IMR-90 (cell line): ENCODE measurements around the gene TEX36. TPM values are rescaled to one million over a fixed set of nuclear protein-coding genes. Genes with fewer than 3 reads are reported as not detected.

ENCODE experiments used
- ATAC-seq: fragments of 200-7000 bp; cut with Tn5 transposase; 2 replicates; pipeline ENCODE4 v1.9.1; 2020; ENCODE audit warnings: low read depth, mild to moderate bottlenecking, moderate library complexity
- BruUV-seq: library from RNA; stranded (reverse); fragments of 400-500 nt; replicated peaks from 2 replicates; lab custom pipeline; 2021; lab: Mats Ljungman, UMichigan
- CTCF ChIA-PET: fragments of 300-600 bp; formaldehyde crosslinking; extraction: SDS; loops from one replicate; lab custom pipeline; 2021; ENCODE audit warnings: antibody characterized with exemption; lab: Yijun Ruan, JAX
- POLR2A ChIA-PET: fragments of 300-600 bp; sonication (Branson Sonifier 250); formaldehyde crosslinking; loops from one replicate; lab custom pipeline; 2022; ENCODE audit warnings: antibody characterized with exemption; ENCODE audit not compliant: unreplicated experiment; lab: Charles Lee
- DNase-seq: peaks from one replicate; pipeline ENCODE4 v3.0.0; 2013
- H2AFZ ChIP-seq: replicated peaks from 2 replicates; pipeline ENCODE3; 2013; ENCODE audit warnings: low read length, mild to moderate bottlenecking; ENCODE audit not compliant: poor library complexity
- H2AK5ac ChIP-seq: 2 replicates; pipeline ENCODE4 v1.6.1; 2013; ENCODE audit warnings: low read depth, low read length, inconsistent platforms
- H2AK9ac ChIP-seq: replicated peaks from 2 replicates; pipeline ENCODE3; 2013; ENCODE audit warnings: mild to moderate bottlenecking, low read depth, low read length, moderate library complexity; ENCODE audit not compliant: poor library complexity
- H2BK120ac ChIP-seq: 2 replicates; pipeline ENCODE4 v1.6.1; 2013; ENCODE audit warnings: low read depth, low read length, inconsistent platforms
- H2BK15ac ChIP-seq: 3 replicates; pipeline ENCODE4 v1.6.1; 2013; ENCODE audit warnings: low read depth, low read length, inconsistent platforms
- H2BK20ac ChIP-seq: 2 replicates; pipeline ENCODE4 v1.6.1; 2013; ENCODE audit warnings: low read depth, mild to moderate bottlenecking, inconsistent platforms, low read length, moderate library complexity
- H2BK5ac ChIP-seq: 2 replicates; pipeline ENCODE4 v1.6.1; 2013; ENCODE audit warnings: mild to moderate bottlenecking, low read depth, low read length, inconsistent platforms; ENCODE audit not compliant: poor library complexity, severe bottlenecking
- H3K14ac ChIP-seq: replicated peaks from 2 replicates; pipeline ENCODE4 v1.6.1; 2013; ENCODE audit warnings: low read depth, low read length, inconsistent platforms
- H3K18ac ChIP-seq: 2 replicates; pipeline ENCODE4 v1.6.1; 2013; ENCODE audit warnings: low read depth, low read length, control low read depth
- H3K23ac ChIP-seq: 2 replicates; pipeline ENCODE4 v1.6.1; 2013; ENCODE audit warnings: low read depth, low read length, inconsistent platforms
- H3K27ac ChIP-seq: 2 replicates; pipeline ENCODE4 v1.5.1; 2013; ENCODE audit warnings: mild to moderate bottlenecking, control low read depth, low read length; ENCODE audit not compliant: insufficient read depth
- H3K27me3 ChIP-seq: 2 replicates; pipeline ENCODE4 v1.6.1; 2013; ENCODE audit warnings: low read length; ENCODE audit not compliant: control insufficient read depth, insufficient read depth
- H3K36me3 ChIP-seq: 2 replicates; pipeline ENCODE4 v1.6.1; 2013; ENCODE audit warnings: low read length, mixed read lengths; ENCODE audit not compliant: control insufficient read depth, insufficient read depth
- H3K4ac ChIP-seq: 2 replicates; pipeline ENCODE4 v1.6.1; 2013; ENCODE audit warnings: low read depth, low read length, inconsistent platforms
- H3K4me1 ChIP-seq: 2 replicates; pipeline ENCODE4 v1.6.1; 2013; ENCODE audit warnings: low read length, mixed read lengths; ENCODE audit not compliant: control insufficient read depth, insufficient read depth
- H3K4me2 ChIP-seq: 2 replicates; pipeline ENCODE4 v1.6.1; 2013; ENCODE audit warnings: low read depth, mild to moderate bottlenecking, control low read depth, low read length, moderate library complexity
- H3K4me3 ChIP-seq: 2 replicates; pipeline ENCODE4 v1.5.1; 2013; ENCODE audit warnings: low read depth, mild to moderate bottlenecking, control low read depth, low read length, moderate library complexity; ENCODE audit not compliant: insufficient read depth
- H3K56ac ChIP-seq: 2 replicates; pipeline ENCODE4 v1.6.1; 2013; ENCODE audit warnings: low read length, inconsistent platforms; ENCODE audit not compliant: insufficient read depth; ENCODE audit errors: extremely low read depth
- H3K79me1 ChIP-seq, 2 experiments: 2 replicates each; pipeline ENCODE4 v1.6.1; 2013; ENCODE audit warnings: low read length in 2 of 2, inconsistent platforms in 1 of 2, low read depth in 1 of 2
- H3K9ac ChIP-seq: 2 replicates; pipeline ENCODE4 v1.6.1; 2013; ENCODE audit warnings: low read depth, low read length, control low read depth
- H3K9me1 ChIP-seq: 2 replicates; pipeline ENCODE4 v1.6.1; 2013; ENCODE audit warnings: low read length, inconsistent platforms; ENCODE audit not compliant: insufficient read depth
- H3K9me3 ChIP-seq: 2 replicates; pipeline ENCODE4 v1.6.1; 2013; ENCODE audit warnings: low read length; ENCODE audit not compliant: control insufficient read depth, insufficient read depth
- H4K20me1 ChIP-seq: 2 replicates; pipeline ENCODE4 v1.6.1; 2013; ENCODE audit warnings: low read length, inconsistent platforms; ENCODE audit not compliant: insufficient read depth
- H4K5ac ChIP-seq: 2 replicates; pipeline ENCODE4 v1.6.1; 2013; ENCODE audit warnings: mild to moderate bottlenecking, low read depth, low read length, control low read depth
- H4K8ac ChIP-seq, 2 experiments: 2 replicates each; pipeline ENCODE4 v1.6.1; 2013; ENCODE audit warnings: low read depth in 2 of 2, low read length in 2 of 2, control low read depth in 1 of 2, inconsistent platforms in 1 of 2
- H4K91ac ChIP-seq: 2 replicates; pipeline ENCODE4 v1.6.1; 2013; ENCODE audit warnings: low read depth, low read length, inconsistent platforms; ENCODE audit not compliant: insufficient read depth
- BHLHE40 ChIP-seq: fragments of 150-350 bp; IDR thresholded peaks from 2 replicates; pipeline ENCODE4 v1.6.1; 2016; ENCODE audit warnings: mild to moderate bottlenecking, low read depth, low read length
- CEBPB ChIP-seq: IDR thresholded peaks from 2 replicates; pipeline ENCODE4 v1.6.1; 2012; ENCODE audit warnings: low read depth, low read length, improper control_type of control experiment
- CHD1 ChIP-seq: IDR thresholded peaks from 2 replicates; pipeline ENCODE4 v1.6.1; 2012; ENCODE audit warnings: low read depth, low read length, improper control_type of control experiment
- FOS ChIP-seq: fragments of 150-350 bp; IDR thresholded peaks from 2 replicates; pipeline ENCODE4 v1.6.1; 2016; ENCODE audit warnings: low read depth, low read length
- MXI1 ChIP-seq: IDR thresholded peaks from 2 replicates; pipeline ENCODE4 v1.6.1; 2012; ENCODE audit warnings: low read depth, mild to moderate bottlenecking, low read length, moderate library complexity, borderline replicate concordance
- RAD21 ChIP-seq: IDR thresholded peaks from 2 replicates; pipeline ENCODE4 v1.6.1; 2012; ENCODE audit warnings: low read length, improper control_type of control experiment
- RCOR1 ChIP-seq: IDR thresholded peaks from 2 replicates; pipeline ENCODE4 v1.6.1; 2012; ENCODE audit warnings: mild to moderate bottlenecking, low read length, improper control_type of control experiment; ENCODE audit not compliant: insufficient replicate concordance
- RFX5 ChIP-seq: IDR thresholded peaks from 2 replicates; pipeline ENCODE4 v1.8.0; 2012; ENCODE audit warnings: low read depth, mild to moderate bottlenecking, low read length, moderate library complexity
- SMC3 ChIP-seq: fragments of 150-350 bp; IDR thresholded peaks from 2 replicates; pipeline ENCODE4 v1.6.1; 2016; ENCODE audit warnings: low read depth, mild to moderate bottlenecking, antibody characterized with exemption, low read length, moderate library complexity
- WGBS, 2 experiments: methylation state at CpG; one replicate each; pipeline versions ENCODE4 v1.1.5 to v1.1.7; 2013; ENCODE audit warnings: missing lambda C conversion rate in 2 of 2; ENCODE audit not compliant: insufficient read length in 1 of 2; ENCODE audit errors: extremely low coverage in 2 of 2; 5-methylcytosine and 5-hydroxymethylcytosine counted together
- dilution Hi-C: fragments of 300-500 bp; cut with HindIII; formaldehyde crosslinking; loops from one replicate; pipeline ENCODE4 v1.14.3; 2018; ENCODE audit warnings: low sequenced_read_pairs; ENCODE audit not compliant: unreplicated experiment
- in situ Hi-C: fragments of 300-500 bp; cut with MboI; formaldehyde crosslinking; loops from 3 replicates; pipeline ENCODE4 v1.14.3; 2019; ENCODE audit warnings: low sequenced_read_pairs, inconsistent platforms, mixed read lengths
- intact Hi-C: fragments of 100-400 bp; cut with micrococcal nuclease; formaldehyde crosslinking; loops from 2 replicates; pipeline ENCODE4 v1.10.0; 2022
- polyA plus RNA-seq, 3 experiments: library from polyadenylated mRNA; depleted of rRNA; stranded (reverse); fragments of >200 nt; gene quantifications; 2 replicates each; pipeline ENCODE4 v1.2.3, GENCODE V29; 2012; ENCODE audit warnings: low replicate concordance in 1 of 3
- total RNA-seq: library from RNA; depleted of rRNA; stranded (reverse); fragments of >200 nt; gene quantifications from 2 replicates; pipeline ENCODE4 v1.2.3, GENCODE V29; 2012
- TF ChIP-seq, protein P1 (sequence below): conservative IDR thresholded peaks from 2 replicates; pipeline ENCODE4 v1.5.1; 2012; ENCODE audit warnings: mild to moderate bottlenecking, low read depth, low read length, improper control_type of control experiment

TEX36 gene
- total and polyA plus RNA-seq, 2 of the 4 experiments (the other 2 are of a cell fraction) = not detected

- TF ChIP-seq, protein P1, sequence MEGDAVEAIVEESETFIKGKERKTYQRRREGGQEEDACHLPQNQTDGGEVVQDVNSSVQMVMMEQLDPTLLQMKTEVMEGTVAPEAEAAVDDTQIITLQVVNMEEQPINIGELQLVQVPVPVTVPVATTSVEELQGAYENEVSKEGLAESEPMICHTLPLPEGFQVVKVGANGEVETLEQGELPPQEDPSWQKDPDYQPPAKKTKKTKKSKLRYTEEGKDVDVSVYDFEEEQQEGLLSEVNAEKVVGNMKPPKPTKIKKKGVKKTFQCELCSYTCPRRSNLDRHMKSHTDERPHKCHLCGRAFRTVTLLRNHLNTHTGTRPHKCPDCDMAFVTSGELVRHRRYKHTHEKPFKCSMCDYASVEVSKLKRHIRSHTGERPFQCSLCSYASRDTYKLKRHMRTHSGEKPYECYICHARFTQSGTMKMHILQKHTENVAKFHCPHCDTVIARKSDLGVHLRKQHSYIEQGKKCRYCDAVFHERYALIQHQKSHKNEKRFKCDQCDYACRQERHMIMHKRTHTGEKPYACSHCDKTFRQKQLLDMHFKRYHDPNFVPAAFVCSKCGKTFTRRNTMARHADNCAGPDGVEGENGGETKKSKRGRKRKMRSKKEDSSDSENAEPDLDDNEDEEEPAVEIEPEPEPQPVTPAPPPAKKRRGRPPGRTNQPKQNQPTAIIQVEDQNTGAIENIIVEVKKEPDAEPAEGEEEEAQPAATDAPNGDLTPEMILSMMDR = peak; percentile 43
- no peak for TF ChIP-seq MXI1
Observed at GRCh38 chr10:125700355-125700911, 17.5 kb upstream of the TEX36 start (continued).

- Histone ChIP-seq H3K27ac (no peak overlapping the region), H3K14ac (no peak overlapping the region)
Observed at GRCh38 chr10:125699562-125700143, 16.7 kb upstream of the TEX36 start.

More at GRCh38 chr10:125699562-125700143, 16.7 kb upstream of the TEX36 start:
- no peaks in the 10 kb centered on the region for H3K79me1 ChIP-seq
- H2BK20ac ChIP-seq = no peak overlapping the region
- no peak overlapping the region for H4K91ac ChIP-seq
- WGBS, 2 experiments = no CpG with 5 or more reads among the region's 6 CpGs
- no peak overlapping the region for H2AK9ac ChIP-seq
- DNase-seq (no peak), ATAC-seq (no peak)
- H3K4ac ChIP-seq = no peak overlapping the region
- no peak overlapping the region for H3K4me3 ChIP-seq
- no peak overlapping the region for H2BK120ac ChIP-seq
- in situ Hi-C loops = loop anchor here (10.0 kb wide), 2 partner anchors 535 to 655 kb away; partner anchors contain the start of gene CTBP2
- dilution Hi-C loops = no loop called here
- TF ChIP-seq FOS (no peak), RAD21 (no peak), RFX5 (no peak), CEBPB (no peak), RCOR1 (no peak), SMC3 (no peak), BHLHE40 (no peak), CHD1 (no peak)
- TF ChIP-seq, protein P1 = no peak
- no peak overlapping the region for H3K56ac ChIP-seq
- no peak overlapping the region for H2AK5ac ChIP-seq
- no peak overlapping the region for H2AFZ ChIP-seq
- ChIA-PET POLR2A (no interaction called here), CTCF (no interaction called here)
- H3K9me1 ChIP-seq = no peaks in the 10 kb centered on the region
- H4K8ac ChIP-seq = no peak overlapping the region
- H3K9ac ChIP-seq = no peak overlapping the region
- no peaks in the 10 kb centered on the region for H3K9me3 ChIP-seq
- no TSS peak for BruUV-seq
- peaks cover 4% of the 10 kb centered on the region; the same call in 1 of the 2 replicates for H3K27me3 ChIP-seq
- H3K23ac ChIP-seq = no peak overlapping the region
- no peak overlapping the region for H2BK5ac ChIP-seq
- H4K20me1 ChIP-seq = no peaks in the 10 kb centered on the region
- H4K5ac ChIP-seq = no peak overlapping the region
- H3K18ac ChIP-seq = no peak overlapping the region
- intact Hi-C loops = loop anchor here (2.0 to 10.0 kb wide), 3 partner anchors 175 to 652 kb away; partner anchors contain the start of gene CTBP2
- no peaks in the 10 kb centered on the region for H3K36me3 ChIP-seq
- peaks cover 3% of the 10 kb centered on the region; the same call in 1 of the 2 replicates for H3K4me1 ChIP-seq
- H2BK15ac ChIP-seq = no peak overlapping the region
- H3K4me2 ChIP-seq = no peak overlapping the region
